Raji (cell line): Measurements from ENCODE around the gene ALS2.

ENCODE experiments used
- POLR2A ChIP-seq: IDR thresholded peaks from 2 replicates; pipeline ENCODE4 v1.6.1; 2011; ENCODE audit warnings: low read depth, low read length, control low read depth; ENCODE audit not compliant: insufficient read depth

ALS2 gene

GRCh38 chr2:201730651-201731285, 50.0 kb downstream of the ALS2 start:
- no peak for TF ChIP-seq POLR2A

DNA sequence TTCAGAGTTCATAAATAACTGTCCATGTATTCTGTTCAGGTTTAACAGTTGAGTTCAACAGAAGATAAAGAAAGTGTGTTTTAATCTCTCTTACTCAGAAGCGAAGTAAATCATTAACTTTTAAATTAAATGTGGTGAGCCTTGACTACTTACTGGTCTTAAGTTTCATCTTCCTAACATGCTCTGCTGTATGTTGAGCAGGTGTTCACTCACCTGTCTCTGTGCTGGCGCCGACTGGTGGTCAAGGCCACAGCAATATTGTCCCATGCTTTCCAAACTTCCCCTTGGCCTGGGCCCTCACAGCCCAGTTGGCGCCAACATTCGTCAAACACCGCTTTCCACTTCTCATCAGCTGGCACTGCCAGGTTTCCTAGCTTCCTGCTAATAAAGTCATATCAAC, 65.3 kb downstream of the ALS2 start:
- TF ChIP-seq POLR2A: no peak

- no peak for TF ChIP-seq POLR2A
Measured at GRCh38 chr2:201712726-201713125, 68.0 kb downstream of the ALS2 start.

- no peak for TF ChIP-seq POLR2A
Measured at GRCh38 chr2:201709747-201710146, 71.0 kb downstream of the ALS2 start.

GRCh38 chr2:201709049-201709448, 71.7 kb downstream of the ALS2 start:
- TF ChIP-seq POLR2A: no peak

DNA sequence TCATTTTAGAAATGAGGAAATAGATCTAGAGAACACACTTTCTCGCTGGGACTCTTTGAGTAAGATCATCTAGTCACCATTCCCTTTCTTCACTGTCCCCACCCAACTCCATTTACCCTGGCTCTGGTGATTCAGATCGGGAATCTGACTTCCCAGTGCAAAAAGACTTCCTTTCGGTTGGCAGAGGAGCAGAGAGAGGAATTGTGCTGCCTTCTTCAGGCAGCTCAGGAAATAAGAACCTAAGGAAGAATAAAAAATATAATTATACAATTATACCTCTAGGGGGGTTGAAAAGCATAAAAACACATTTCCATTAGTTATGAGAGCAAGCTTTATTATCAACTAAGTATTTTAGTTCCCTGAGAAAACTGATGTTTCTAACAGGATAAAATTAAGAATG, 73.0 kb downstream of the ALS2 start:
- no peak for TF ChIP-seq POLR2A

- no peak for TF ChIP-seq POLR2A
Measured at GRCh38 chr2:201707142-201707541, 73.6 kb downstream of the ALS2 start.

DNA sequence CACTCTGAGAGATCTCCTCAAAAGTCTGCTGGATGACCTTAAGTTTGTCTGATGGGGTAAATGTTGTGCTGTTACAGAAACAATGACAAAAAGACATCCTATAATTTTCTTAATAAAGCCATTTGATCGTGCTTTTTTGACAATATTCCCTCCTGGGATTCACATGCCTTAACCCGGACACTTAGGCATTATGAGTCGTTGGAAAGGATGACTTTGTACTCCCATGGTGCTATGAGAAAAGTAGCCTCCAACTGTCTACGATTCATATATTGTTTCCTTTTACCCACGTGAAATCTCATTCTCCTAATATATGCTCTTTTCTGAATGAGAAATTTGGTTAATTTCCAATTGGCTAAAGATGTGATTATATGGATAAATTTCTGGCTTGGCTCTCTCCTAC, 76.2 kb downstream of the ALS2 start:
- no peak for TF ChIP-seq POLR2A

DNA sequence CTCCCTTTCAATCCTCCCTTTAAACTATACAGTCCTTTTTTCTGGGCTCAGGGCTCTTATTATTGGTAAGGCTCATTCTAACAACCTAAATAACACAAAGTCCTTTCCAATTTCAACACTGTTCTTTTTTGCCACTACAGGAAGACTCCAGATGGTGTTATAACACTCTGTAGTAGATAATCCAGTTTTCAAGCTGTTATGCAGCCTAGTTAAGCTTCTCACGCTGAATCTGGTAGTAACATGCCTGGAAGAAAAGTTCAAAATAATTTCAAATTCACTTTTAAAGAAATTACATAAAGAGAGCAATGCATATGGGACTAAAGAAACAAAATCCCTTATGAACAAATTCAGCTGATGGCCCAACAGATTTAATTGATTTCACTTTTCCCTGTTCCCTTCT, 79.1 kb downstream of the ALS2 start:
- no peak for TF ChIP-seq POLR2A

DNA sequence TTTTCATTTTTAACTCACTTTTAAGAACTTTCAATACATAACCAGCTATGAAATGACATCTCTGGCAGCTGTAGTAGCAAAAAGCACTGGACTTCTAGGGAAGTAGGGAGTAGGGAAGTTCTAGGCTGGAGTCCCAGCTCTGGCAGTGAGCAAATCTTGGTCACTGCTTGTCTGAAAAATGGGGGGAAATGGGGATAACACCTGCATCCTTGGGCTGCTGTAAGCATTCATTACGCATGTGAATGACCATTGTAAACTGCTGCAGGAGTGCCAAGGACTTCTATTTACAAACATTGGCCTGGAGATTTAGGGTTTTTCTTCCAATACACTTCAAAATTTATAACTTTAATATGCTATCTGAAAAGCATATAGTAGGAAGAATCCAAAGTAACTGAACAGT, 81.3 kb downstream of the ALS2 start:
- no peak for TF ChIP-seq POLR2A

DNA sequence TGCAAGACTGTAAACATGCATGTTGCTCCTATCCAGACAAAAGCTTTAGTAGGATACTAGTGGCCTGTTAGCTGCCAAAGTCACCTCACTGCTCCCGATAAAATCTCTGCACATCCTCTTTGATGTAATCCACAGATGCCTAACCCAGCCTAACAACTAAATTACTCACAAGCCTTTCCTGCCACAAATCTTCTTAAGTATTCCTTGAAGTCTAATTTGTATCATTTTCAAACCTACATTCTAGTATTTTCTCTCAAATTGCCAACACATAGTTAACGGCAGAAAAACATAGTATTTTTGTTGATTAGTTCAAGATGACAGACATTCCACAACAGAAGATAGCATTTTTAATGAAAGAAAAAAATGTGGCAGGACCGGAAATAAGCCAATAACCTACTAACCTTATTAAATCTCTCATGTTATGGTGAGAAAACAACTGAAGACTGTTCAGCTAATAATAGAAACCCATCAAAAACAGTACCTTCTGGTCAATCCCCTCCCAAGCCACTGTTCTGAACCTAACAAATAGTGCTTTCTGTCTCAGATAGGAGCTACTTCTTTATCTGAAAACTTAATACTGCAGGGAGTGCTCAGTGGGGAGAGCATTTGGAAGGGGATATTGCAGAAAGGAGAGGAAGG, 82.0 kb downstream of the ALS2 start, which contains the start of gene MPP4:
MPP4 (minus strand) TSS at position 57 of the 639 bp plus-strand sequence. CDS start 4,690 bp downstream, outside the sequence.
- no peak for TF ChIP-seq POLR2A

DNA sequence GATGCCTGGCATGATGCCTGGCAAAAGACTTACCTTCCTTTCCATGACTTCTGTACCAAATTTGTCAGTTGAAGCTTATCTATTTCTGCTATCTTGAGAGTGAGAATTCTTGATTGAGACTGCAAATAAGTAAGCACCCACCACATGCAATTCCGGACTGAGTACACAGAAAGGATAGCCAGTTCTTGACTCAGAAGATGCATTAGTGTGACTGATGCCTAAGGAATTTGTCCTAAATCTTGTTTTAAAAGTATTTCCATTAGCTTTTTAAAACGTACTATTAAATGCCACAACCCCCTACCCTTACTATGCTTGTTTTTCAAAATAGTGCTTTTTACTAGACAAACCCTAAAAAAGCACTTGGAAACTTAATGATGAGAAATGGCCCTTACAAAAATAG, 82.8 kb downstream of the ALS2 start:
- TF ChIP-seq POLR2A: no peak

DNA sequence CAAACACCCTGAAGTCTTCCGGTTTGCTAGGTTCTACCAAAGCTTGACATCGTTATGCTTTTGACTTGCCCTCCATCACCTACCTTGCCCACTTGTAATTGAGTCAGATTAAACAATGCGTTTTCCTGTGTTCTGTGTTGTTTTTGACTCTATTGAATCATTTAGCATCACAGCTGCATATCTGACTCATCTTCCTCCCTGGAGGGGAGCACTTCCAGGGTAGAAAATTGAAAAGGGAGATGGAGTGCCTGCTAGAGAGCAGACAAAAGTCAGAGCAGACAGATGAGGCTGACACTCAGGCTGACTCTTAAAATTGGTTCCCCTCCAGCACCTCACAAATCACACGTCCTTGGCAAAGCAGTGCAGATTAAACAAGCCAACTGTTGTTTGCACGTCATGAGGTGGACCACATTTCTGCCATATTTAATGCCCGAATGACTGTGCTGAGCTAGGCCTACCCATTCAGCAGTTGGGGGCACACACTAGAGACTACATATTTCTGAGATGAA, 84.5 kb downstream of the ALS2 start:
- TF ChIP-seq POLR2A: no peak

DNA sequence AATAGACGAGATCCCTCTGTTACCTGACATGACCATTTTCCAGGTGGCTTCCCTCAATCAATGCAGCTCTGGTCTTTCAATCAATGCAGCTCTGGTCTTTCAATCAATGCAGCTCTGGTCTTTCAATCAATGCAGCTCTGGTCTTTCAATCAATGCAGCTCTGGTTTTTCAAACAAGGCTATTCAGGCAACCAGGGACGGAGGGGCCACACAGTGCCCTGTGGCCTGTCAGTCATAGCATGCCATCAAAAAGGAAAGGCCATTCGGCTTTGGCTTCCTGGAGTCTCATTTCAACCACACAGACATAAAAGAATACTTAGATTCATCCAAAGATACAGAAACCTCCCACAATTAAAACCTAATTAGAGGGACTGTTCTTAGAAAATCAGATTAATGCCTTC, 95.6 kb downstream of the ALS2 start:
- TF ChIP-seq POLR2A: no peak

DNA sequence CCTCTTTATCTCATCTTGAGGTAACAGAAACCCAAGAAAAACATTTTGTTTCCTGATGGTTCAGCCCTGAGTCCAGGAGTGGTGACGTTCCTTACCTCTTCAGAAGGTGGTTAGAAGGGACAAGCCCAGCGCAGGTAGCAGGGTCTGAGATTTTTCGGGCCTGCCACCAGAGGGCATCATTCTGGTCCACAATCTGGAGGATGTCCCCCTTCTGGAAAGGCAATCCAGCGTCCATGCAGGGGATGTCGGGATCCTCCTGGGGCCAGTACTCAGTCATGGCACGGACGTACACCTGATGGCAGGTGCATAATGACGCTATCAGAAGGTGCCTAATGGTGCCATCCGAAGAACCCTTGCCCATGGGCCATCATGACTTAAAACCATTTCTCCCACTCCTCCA, 100.0 kb downstream of the ALS2 start:
- no peak for TF ChIP-seq POLR2A

- TF ChIP-seq POLR2A: no peak
Measured at GRCh38 chr2:201678401-201678800, 102.3 kb downstream of the ALS2 start.

DNA sequence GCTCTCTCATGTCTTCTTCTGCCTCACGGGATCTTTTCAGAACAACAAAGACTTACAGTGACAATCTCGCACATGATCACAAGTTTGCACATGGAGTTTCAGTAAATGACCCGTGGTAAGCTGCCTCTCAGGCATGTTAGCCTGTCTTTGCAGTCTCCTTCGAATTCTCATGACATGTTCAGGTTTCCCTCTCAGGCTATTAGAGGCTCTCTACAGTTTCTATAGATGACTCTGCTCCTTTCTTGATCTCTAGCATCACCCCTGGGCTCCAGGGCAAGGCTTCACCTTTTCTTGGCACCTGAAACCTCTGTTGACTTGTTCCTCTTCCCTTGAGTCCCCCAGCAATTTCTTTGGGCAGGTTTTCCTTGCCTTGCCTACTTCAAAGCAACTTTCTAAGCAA, 105.3 kb downstream of the ALS2 start:
- no peak for TF ChIP-seq POLR2A
